Testis (tissue), 2 donors: ENCODE measurements around the gene CPM.

Source experiments
- POLR2A ChIP-seq: fragments of 450-650 bp; IDR thresholded peaks from one replicate; pipeline ENCODE4 v1.6.1; 2017; ENCODE audit warnings: antibody characterized with exemption, mild to moderate bottlenecking, moderate library complexity
- TF ChIP-seq, protein P1 (sequence below), 3 experiments: fragments of 450-650 bp in 2 of 3; fragments of 200-600 bp in 1 of 3; sonication (generic) in 1 of 3; IDR thresholded peaks; one replicate each; pipeline ENCODE4 v1.5.1; 2016 to 2019; ENCODE audit warnings: antibody characterized with exemption in 3 of 3, mild to moderate bottlenecking in 2 of 3, moderate library complexity in 1 of 3

DNA sequence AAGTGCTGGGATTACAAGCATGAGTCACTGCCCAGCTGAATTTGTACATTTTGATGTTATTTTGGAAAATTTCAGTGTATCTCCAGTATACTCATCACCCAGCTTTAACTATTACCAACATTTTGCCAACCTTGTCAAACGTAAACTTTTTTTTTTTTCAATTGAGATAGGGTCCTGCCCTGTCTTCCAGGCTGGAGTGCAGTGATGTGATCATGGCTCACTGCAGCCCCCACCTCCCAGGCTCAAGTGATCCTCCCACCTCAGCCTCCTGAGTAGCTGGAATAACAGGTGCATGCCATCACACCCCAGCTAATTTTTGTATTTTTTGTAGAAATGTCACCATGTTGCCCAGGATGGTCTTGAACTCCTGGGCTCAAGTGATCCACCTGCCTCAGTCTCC is 95.8 kb downstream of the CPM start:
- TF ChIP-seq, protein P1, sequence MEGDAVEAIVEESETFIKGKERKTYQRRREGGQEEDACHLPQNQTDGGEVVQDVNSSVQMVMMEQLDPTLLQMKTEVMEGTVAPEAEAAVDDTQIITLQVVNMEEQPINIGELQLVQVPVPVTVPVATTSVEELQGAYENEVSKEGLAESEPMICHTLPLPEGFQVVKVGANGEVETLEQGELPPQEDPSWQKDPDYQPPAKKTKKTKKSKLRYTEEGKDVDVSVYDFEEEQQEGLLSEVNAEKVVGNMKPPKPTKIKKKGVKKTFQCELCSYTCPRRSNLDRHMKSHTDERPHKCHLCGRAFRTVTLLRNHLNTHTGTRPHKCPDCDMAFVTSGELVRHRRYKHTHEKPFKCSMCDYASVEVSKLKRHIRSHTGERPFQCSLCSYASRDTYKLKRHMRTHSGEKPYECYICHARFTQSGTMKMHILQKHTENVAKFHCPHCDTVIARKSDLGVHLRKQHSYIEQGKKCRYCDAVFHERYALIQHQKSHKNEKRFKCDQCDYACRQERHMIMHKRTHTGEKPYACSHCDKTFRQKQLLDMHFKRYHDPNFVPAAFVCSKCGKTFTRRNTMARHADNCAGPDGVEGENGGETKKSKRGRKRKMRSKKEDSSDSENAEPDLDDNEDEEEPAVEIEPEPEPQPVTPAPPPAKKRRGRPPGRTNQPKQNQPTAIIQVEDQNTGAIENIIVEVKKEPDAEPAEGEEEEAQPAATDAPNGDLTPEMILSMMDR (IDR thresholded peaks at IDR 0.05), result no peak
- TF ChIP-seq POLR2A, result no peak
